ENCODE data around the gene UBAC1. TPM values are rescaled to one million over a fixed set of nuclear protein-coding genes. Genes with fewer than 3 reads are reported as not detected.
A peak's percentile ranks its signal among the peaks of the same experiment; 100 is the strongest.
"Not testable (repeated sequence)": the region's sequence is repeated elsewhere in the genome, so short reads cannot be mapped to it uniquely, and the experiment has no call there.

UBAC1 gene
- total RNA-seq, 1 experiment from 2014 or later: 54.8 TPM

DNA sequence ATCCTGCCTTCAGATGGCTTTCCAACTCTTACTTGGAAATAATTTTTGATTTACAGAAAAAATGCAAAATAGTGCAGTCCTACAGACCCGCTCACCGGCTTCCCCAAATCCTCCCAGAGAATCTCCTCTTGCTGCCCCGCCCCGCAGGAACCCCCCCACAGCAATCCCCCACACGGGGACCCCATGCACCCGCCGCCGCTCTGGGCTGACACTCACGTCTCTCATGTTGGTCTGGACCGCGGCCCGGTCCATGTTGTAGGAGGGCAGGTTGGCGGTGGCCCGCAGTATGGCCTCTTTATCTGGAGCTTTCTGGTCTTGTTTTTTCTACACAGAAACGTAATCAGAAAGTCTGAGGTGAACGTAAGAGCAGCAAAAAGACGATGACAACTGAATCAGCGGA lies 13.6 kb downstream of the UBAC1 start (continued):
- TF ChIP-seq POLR2A (IDR thresholded peaks at IDR 0.05; ENCODE audit: borderline replicate concordance, extremely low read depth, insufficient read depth, insufficient read length): no peak
- TF ChIP-seq EZH2phosphoT487 (IDR thresholded peaks at IDR 0.05; ENCODE audit: borderline replicate concordance): no peak
- no peak for TF ChIP-seq CEBPB (IDR thresholded peaks at IDR 0.05; ENCODE audit: low read depth)
- no peak for TF ChIP-seq TCF7L2 (IDR thresholded peaks at IDR 0.05; ENCODE audit: borderline replicate concordance, extremely low read depth, insufficient read depth, insufficient read length)

DNA sequence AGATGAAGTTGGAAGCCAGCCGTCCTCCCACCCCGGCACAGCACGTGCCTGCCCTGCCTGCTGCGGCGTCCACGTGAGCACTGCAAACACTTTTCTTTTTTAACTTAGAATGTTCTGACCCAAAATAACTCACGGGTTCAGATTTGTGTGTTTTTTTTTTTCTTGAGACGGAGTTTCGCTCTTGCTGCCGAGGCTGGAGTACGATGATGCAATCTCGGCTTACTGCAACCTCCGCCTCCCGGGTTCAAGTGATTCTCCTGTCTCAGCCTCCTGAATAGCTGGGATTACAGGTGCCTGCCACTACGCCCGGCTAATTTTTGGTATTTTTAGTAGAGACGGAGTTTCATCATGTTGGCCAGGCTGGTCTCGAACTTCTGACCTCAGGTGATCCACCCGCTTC lies 14.1 kb downstream of the UBAC1 start:
- H3K9me2 ChIP-seq (ENCODE audit: insufficient read depth); CTCF ChIA-PET; H3K4me2 ChIP-seq (ENCODE audit: low read length); intact Hi-C loops (cut with micrococcal nuclease); POLR2A ChIA-PET; RAD21 ChIA-PET (ENCODE audit: low non-redundant PET in 1 of 2, low total read pairs in 2 of 2, uncharacterized antibody in 2 of 2, unreplicated experiment in 2 of 2); DNase-seq (ENCODE audit: low read depth, low spot score); H3K9ac ChIP-seq (ENCODE audit: low read length); H3K27me3 ChIP-seq (ENCODE audit: insufficient read depth, low read length); H3K9me3 ChIP-seq (ENCODE audit: control insufficient read depth in 1 of 2, insufficient read depth in 1 of 2, low read depth in 1 of 2, low read length in 2 of 2); H3K4me3 ChIP-seq (replicated peaks in 1 of 2; ENCODE audit: low read depth in 1 of 2, low read length in 2 of 2); H2AFZ ChIP-seq (ENCODE audit: low read depth, low read length, poor library complexity, severe bottlenecking); ATAC-seq; H3K27ac ChIP-seq (ENCODE audit: low read depth, low read length); H4K20me1 ChIP-seq (ENCODE audit: insufficient read depth): not testable (repeated sequence)
- H3K4me1 ChIP-seq (ENCODE audit: control insufficient read depth in 1 of 2, insufficient read depth in 2 of 2, low read length in 2 of 2): peaks cover 11% of the 10 kb centered on the region in 2 experiments
- BruUV-seq (replicated peaks): TSS peak; percentile 24
- peaks cover 14% of the 10 kb centered on the region; the same call in 1 of the 2 replicates for H3K79me2 ChIP-seq (ENCODE audit: insufficient read depth, low read length)
- H3K36me3 ChIP-seq (ENCODE audit: control insufficient read depth in 1 of 2, insufficient read depth in 2 of 2, low read length in 2 of 2): peaks cover 20 to 21% of the 10 kb centered on the region in 2 experiments; a peak in 3 of 4 replicates

- ChIA-PET POLR2A (no interaction called here), RAD21 (ENCODE audit: low non-redundant PET in 1 of 2, low total read pairs in 2 of 2, uncharacterized antibody in 2 of 2, unreplicated experiment in 2 of 2) (no interaction called here), CTCF (no interaction called here)
- H4K20me1 ChIP-seq (ENCODE audit: insufficient read depth): no peaks in the 10 kb centered on the region
- peaks cover 25% of the 10 kb centered on the region in 2 experiments; a peak in 3 of 4 replicates for H3K36me3 ChIP-seq (ENCODE audit: control insufficient read depth in 1 of 2, insufficient read depth in 2 of 2, low read length in 2 of 2)
- no peaks in the 10 kb centered on the region for H3K9me3 ChIP-seq (ENCODE audit: control insufficient read depth in 1 of 2, insufficient read depth in 1 of 2, low read depth in 1 of 2, low read length in 2 of 2)
- H3K27me3 ChIP-seq (ENCODE audit: insufficient read depth, low read length): no peaks in the 10 kb centered on the region
- no TSS peak for BruUV-seq (replicated peaks)
- no peak overlapping the region for H3K4me3 ChIP-seq (replicated peaks in 1 of 2; ENCODE audit: low read depth in 1 of 2, low read length in 2 of 2)
- H3K4me1 ChIP-seq (ENCODE audit: control insufficient read depth in 1 of 2, insufficient read depth in 2 of 2, low read length in 2 of 2): peaks cover 5 to 9% of the 10 kb centered on the region in 2 experiments
- ATAC-seq: no peak
- H3K4me2 ChIP-seq (ENCODE audit: low read length): no peak overlapping the region
- H2AFZ ChIP-seq (ENCODE audit: low read depth, low read length, poor library complexity, severe bottlenecking): no peak overlapping the region
- peaks cover 14% of the 10 kb centered on the region; the same call in 1 of the 2 replicates for H3K79me2 ChIP-seq (ENCODE audit: insufficient read depth, low read length)
- no peaks in the 10 kb centered on the region for H3K9me2 ChIP-seq (ENCODE audit: insufficient read depth)
- intact Hi-C loops (cut with micrococcal nuclease): no loop called here
- H3K27ac ChIP-seq (ENCODE audit: low read depth, low read length): no peak overlapping the region
- DNase-seq (ENCODE audit: low read depth, low spot score): no peak
- no peak overlapping the region for H3K9ac ChIP-seq (ENCODE audit: low read length)
- TF ChIP-seq RAD21 (IDR thresholded peaks at IDR 0.05; ENCODE audit: low read depth) (no peak), POLR2AphosphoS5 (IDR thresholded peaks at IDR 0.05; ENCODE audit: low read depth, low read length) (no peak), SIN3A (IDR thresholded peaks at IDR 0.05; ENCODE audit: low read depth) (no peak), ATF3 (IDR thresholded peaks at IDR 0.05) (no peak), ZFX (IDR thresholded peaks at IDR 0.05) (no peak), REST (IDR thresholded peaks at IDR 0.05; ENCODE audit: low read depth) (no peak), JUND (IDR thresholded peaks at IDR 0.05) (no peak), EZH2phosphoT487 (IDR thresholded peaks at IDR 0.05; ENCODE audit: borderline replicate concordance) (no peak)
- TF ChIP-seq, protein P1, sequence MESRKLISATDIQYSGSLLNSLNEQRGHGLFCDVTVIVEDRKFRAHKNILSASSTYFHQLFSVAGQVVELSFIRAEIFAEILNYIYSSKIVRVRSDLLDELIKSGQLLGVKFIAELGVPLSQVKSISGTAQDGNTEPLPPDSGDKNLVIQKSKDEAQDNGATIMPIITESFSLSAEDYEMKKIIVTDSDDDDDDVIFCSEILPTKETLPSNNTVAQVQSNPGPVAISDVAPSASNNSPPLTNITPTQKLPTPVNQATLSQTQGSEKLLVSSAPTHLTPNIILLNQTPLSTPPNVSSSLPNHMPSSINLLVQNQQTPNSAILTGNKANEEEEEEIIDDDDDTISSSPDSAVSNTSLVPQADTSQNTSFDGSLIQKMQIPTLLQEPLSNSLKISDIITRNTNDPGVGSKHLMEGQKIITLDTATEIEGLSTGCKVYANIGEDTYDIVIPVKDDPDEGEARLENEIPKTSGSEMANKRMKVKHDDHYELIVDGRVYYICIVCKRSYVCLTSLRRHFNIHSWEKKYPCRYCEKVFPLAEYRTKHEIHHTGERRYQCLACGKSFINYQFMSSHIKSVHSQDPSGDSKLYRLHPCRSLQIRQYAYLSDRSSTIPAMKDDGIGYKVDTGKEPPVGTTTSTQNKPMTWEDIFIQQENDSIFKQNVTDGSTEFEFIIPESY (IDR thresholded peaks at IDR 0.05; ENCODE audit: extremely low read depth, insufficient replicate concordance, low read length): no peak
These were observed 14.7 kb downstream of the UBAC1 start for GRCh38 chr9:135946392-135946994.
